Brain microvascular endothelial cell (primary cell): ENCODE data around the gene KLLN.

Source experiments
- DNase-seq: peaks from one replicate; pipeline ENCODE4 v3.0.0-alpha.2; 2020
- H3K27ac ChIP-seq: fragments of 250-450 bp; sonication (Bioruptor Pico); 2 replicates; pipeline ENCODE4 v1.5.1; 2020; ENCODE audit warnings: mild to moderate bottlenecking, moderate library complexity
- H3K27me3 ChIP-seq: fragments of 250-450 bp; sonication (Bioruptor Pico); replicated peaks from 2 replicates; pipeline ENCODE4 v1.5.1; 2020; ENCODE audit warnings: mild to moderate bottlenecking
- H3K36me3 ChIP-seq: fragments of 250-450 bp; sonication (Bioruptor Pico); replicated peaks from 2 replicates; pipeline ENCODE4 v1.5.1; 2020; ENCODE audit warnings: mild to moderate bottlenecking
- H3K4me3 ChIP-seq: 2 replicates; pipeline ENCODE4 v1.5.1; 2011; ENCODE audit warnings: low read depth, mild to moderate bottlenecking, control low read depth, low read length, moderate library complexity
- in situ Hi-C: cut with HindIII; loops from 2 replicates; pipeline ENCODE4 v1.10.0; 2017; ENCODE audit warnings: low sequenced_read_pairs, low pct_ligation_motif_present
- TF ChIP-seq, protein P1 (sequence below): IDR thresholded peaks from 2 replicates; pipeline ENCODE4 v1.5.1; 2011; ENCODE audit warnings: low read depth, mild to moderate bottlenecking, moderate library complexity, low read length, control low read depth, inconsistent platforms; ENCODE audit errors: missing control alignments

The KLLN gene

DNA sequence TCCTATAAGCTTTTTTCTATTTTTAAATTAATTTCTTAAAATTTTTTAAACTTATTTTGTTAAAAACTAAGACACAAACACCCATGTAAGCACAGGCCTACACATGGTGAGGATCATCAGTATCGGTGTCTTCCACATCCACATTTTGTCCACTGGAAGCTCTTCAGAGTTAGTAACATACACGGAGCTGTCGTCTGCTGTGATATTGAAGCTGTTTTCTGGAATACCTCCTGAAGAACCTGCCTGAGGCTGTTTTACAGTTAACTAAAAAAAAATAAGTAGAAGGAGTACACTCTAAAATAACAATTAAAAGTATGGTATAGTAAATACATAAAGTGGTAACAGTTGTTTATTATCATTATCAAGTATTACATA is 17.7 kb downstream of the KLLN start:
- no peak for DNase-seq
- TF ChIP-seq, protein P1, sequence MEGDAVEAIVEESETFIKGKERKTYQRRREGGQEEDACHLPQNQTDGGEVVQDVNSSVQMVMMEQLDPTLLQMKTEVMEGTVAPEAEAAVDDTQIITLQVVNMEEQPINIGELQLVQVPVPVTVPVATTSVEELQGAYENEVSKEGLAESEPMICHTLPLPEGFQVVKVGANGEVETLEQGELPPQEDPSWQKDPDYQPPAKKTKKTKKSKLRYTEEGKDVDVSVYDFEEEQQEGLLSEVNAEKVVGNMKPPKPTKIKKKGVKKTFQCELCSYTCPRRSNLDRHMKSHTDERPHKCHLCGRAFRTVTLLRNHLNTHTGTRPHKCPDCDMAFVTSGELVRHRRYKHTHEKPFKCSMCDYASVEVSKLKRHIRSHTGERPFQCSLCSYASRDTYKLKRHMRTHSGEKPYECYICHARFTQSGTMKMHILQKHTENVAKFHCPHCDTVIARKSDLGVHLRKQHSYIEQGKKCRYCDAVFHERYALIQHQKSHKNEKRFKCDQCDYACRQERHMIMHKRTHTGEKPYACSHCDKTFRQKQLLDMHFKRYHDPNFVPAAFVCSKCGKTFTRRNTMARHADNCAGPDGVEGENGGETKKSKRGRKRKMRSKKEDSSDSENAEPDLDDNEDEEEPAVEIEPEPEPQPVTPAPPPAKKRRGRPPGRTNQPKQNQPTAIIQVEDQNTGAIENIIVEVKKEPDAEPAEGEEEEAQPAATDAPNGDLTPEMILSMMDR: no peak
- Histone ChIP-seq H3K36me3 (no peaks in the 10 kb centered on the region), H3K27ac (peak overlapping the region; percentile 86), H3K27me3 (no peaks in the 10 kb centered on the region), H3K4me3 (no peak overlapping the region)
- in situ Hi-C loops: no loop called here

DNA sequence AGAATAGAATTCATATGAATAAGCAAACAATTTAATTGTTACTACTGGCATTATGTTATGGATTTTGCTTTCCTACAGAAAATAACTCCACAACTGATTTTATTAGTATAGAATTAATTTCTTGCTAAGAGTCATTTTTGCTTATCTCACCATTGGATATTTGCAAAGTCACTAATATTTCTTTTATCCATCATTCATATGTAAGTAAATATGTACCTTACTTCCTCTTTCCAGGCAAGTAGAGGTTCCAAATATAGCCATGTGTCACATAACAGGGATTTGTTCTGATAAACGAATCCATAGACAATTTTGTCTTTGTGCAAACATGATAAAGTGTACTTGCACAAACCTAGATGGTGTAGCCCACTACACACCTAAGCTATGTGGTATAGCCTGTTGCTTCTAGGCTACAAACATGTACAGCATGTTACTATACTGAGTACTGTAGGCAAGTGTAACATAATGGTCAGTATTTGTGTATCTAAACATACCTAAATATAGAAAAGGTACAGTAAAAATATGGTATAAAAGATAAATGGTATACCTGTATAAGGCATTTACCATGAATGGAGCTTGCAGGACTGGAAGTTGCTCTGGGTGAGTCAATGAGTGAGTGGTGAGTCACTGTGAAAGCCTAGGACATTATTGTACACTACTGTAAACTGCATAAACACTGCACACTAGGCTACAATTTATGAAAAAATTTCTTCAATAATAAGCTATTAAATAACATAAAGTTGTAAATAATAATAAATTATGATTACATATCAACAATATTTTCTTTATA is 18.3 kb downstream of the KLLN start:
- Histone ChIP-seq H3K27ac (peak overlapping the region; percentile 86), H3K36me3 (no peaks in the 10 kb centered on the region), H3K4me3 (no peak overlapping the region), H3K27me3 (no peaks in the 10 kb centered on the region)
- TF ChIP-seq, protein P1: no peak
- in situ Hi-C loops: no loop called here
- DNase-seq: peak; percentile 89

DNA sequence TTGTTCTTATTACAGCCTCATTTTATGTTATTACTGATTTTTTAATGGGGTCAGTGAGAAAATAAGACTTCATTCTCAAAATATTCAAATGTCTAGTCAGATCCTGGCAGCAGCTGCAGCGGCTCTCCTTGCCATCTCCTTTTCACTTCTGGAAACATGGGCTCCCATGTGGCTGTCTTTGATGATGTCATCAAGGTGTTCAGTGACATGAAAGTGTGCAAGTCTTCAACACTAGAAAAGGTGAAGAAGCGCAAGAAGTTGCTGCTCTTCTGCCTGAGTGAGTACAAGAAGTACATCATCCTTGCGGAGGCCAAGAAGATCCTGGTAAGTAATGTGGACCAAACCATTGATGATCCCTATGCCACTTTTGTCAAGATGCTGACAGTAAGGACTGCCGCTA is 19.6 kb downstream of the KLLN start:
- in situ Hi-C loops: no loop called here
- Histone ChIP-seq H3K4me3 (no peak overlapping the region), H3K27ac (peak overlapping the region; percentile 63)

DNA sequence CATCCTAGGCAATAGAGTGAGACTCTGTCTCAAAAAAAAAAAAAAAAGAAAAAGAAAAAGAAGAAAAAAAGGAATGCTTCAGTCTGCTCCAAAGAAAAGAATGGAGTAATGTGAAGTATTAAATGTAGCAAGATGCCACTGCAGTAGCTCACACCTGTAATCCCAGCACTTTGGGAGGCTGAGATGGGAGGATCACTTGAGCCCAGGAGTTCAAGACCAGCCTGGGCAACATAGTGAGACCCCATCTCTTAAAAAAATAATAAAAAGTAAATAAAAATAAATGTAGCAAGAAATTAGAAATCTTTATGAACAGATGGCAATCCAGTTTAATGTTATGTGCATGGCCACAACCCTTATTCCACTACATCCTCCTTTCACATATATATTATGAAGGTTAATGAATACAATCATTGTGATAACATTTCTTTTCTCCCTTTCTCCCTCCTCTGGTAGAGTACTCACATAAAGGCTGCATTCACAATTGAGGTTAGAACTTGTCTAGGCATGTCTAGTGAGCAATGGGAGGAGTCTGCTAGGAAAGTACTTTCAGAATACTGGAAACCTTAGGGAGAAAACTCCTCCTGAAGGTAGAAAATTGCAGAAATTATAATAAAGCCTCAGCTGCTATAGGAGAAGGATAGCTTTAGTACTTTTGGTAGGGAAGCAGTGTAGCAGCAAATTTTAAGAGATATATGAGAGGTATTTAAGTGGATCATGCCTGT is 20.4 kb downstream of the KLLN start:
- Histone ChIP-seq H3K36me3 (no peaks in the 10 kb centered on the region), H3K27me3 (no peaks in the 10 kb centered on the region), H3K27ac (peak overlapping the region; percentile 63), H3K4me3 (no peak overlapping the region)
- peak; percentile 68 for DNase-seq
- in situ Hi-C loops: no loop called here
- TF ChIP-seq, protein P1: no peak

More for the DNA sequence above, 19.6 kb downstream of the KLLN start:
- TF ChIP-seq, protein P1: no peak
- Histone ChIP-seq H3K27me3 (no peaks in the 10 kb centered on the region), H3K36me3 (no peaks in the 10 kb centered on the region)
- DNase-seq: no peak

DNA sequence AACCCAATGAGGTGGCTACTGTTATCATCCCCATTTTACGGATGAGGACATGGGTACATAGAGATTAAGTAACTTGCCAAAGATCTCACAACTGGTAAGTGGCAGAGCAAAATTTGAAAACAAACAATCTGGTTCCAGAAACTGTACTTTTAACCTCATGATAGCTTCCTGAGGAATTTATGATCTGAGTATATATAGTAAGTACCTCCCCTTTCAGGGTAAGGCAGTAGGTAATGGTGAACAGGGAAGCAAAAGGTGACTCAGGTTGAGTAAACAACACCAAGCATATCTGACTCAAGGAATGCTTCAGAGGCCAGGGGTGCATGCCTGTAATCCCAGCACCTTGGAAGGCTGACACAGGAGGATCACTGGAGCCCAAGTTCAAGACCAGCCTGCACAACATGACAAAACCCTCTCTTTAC is 21.1 kb downstream of the KLLN start:
- in situ Hi-C loops: no loop called here

More for the DNA sequence above, 21.1 kb downstream of the KLLN start:
- TF ChIP-seq, protein P1: no peak
- no peak for DNase-seq
- Histone ChIP-seq H3K36me3 (no peaks in the 10 kb centered on the region), H3K27me3 (no peaks in the 10 kb centered on the region), H3K27ac (no peak overlapping the region), H3K4me3 (no peak overlapping the region)
